HepG2 (cell line): ENCODE measurements around the gene SLIRP. TPM values are rescaled to one million over a fixed set of nuclear protein-coding genes. Genes with fewer than 3 reads are reported as not detected.

ENCODE experiments used
- ATAC-seq: fragments of 200-7000 bp; cut with Tn5 transposase; 3 replicates; pipeline ENCODE4 v1.9.1; 2020; ENCODE audit warnings: mild to moderate bottlenecking, moderate library complexity
- BruUV-seq: library from RNA; stranded (reverse); fragments of 400-500 nt; replicated peaks from 2 replicates; lab custom pipeline; 2021; lab: Mats Ljungman, UMichigan
- CTCF ChIA-PET: fragments of 300-600 bp; formaldehyde crosslinking; extraction: SDS; loops from one replicate; lab custom pipeline; 2021; ENCODE audit warnings: low total read pairs, inconsistent platforms, low intra/inter-chr PET ratio; lab: Yijun Ruan, JAX
- POLR2A ChIA-PET: fragments of 350-600 bp; sonication (Branson Sonifier 250); formaldehyde crosslinking; loops from one replicate; lab custom pipeline; 2020; ENCODE audit warnings: antibody characterized with exemption, inconsistent platforms; lab: Yijun Ruan, JAX
- DNase-seq: peaks from one replicate; pipeline ENCODE4 v3.0.0-alpha.2; 2015; ENCODE audit warnings: low spot score
- FAIRE-seq: peaks from 3 replicates; lab custom pipeline; 2011; peaks lifted over from hg19 to GRCh38; lab: Jason Lieb, UNC
- H2AFZ ChIP-seq: one replicate; pipeline ENCODE4 v1.6.1; 2011; ENCODE audit warnings: low read length, inconsistent platforms
- H3K27ac ChIP-seq: fragments of 300-600 bp; 3 replicates; pipeline ENCODE4 v1.8.0; 2011; ENCODE audit warnings: mixed run types, mild to moderate bottlenecking, mixed read lengths, low read length, inconsistent platforms; ENCODE audit not compliant: insufficient read depth; ENCODE audit errors: extremely low read length
- H3K27me3 ChIP-seq, 2 experiments: fragments of 200-600 bp in 1 of 2; 2 replicates in 1 of 2; 3 replicates in 1 of 2; pipeline versions ENCODE4 v1.6.0 to v1.8.0; 2011; ENCODE audit warnings: low read length in 2 of 2, mild to moderate bottlenecking in 2 of 2, moderate library complexity in 2 of 2, inconsistent platforms in 1 of 2; ENCODE audit not compliant: insufficient read depth in 2 of 2, control insufficient read depth in 1 of 2
- H3K36me3 ChIP-seq, 2 experiments: fragments of 200-600 bp in 1 of 2; replicated peaks in 1 of 2; 2 replicates in 1 of 2; 3 replicates in 1 of 2; pipeline versions ENCODE4 v1.5.1 to v1.8.0; 2011; ENCODE audit warnings: low read length in 2 of 2, inconsistent platforms in 1 of 2; ENCODE audit not compliant: insufficient read depth in 2 of 2, control insufficient read depth in 1 of 2
- H3K4me1 ChIP-seq: 2 replicates; pipeline ENCODE4 v1.5.1; 2012; ENCODE audit warnings: low read length, inconsistent platforms; ENCODE audit not compliant: insufficient read depth
- H3K4me2 ChIP-seq: 2 replicates; pipeline ENCODE4 v1.6.0; 2011; ENCODE audit warnings: low read depth, low read length, inconsistent platforms
- H3K4me3 ChIP-seq, 3 experiments: fragments of 200-600 bp in 1 of 3; sonication (generic), shearing (Covaris generic) in 1 of 3; replicated peaks in 1 of 3; 2 replicates each; pipeline ENCODE4 v1.5.1; 2011 to 2016; ENCODE audit warnings: low read length in 3 of 3, inconsistent platforms in 2 of 3, low read depth in 2 of 3, mild to moderate bottlenecking in 2 of 3, control low read depth in 1 of 3, mixed read lengths in 1 of 3; ENCODE audit not compliant: insufficient read depth in 1 of 3
- H3K79me2 ChIP-seq: one replicate; pipeline ENCODE4 v1.6.1; 2011; ENCODE audit warnings: low read length, inconsistent platforms; ENCODE audit not compliant: insufficient read depth
- H3K9ac ChIP-seq: 2 replicates; pipeline ENCODE4 v1.6.0; 2011; ENCODE audit warnings: mild to moderate bottlenecking, low read depth, low read length, inconsistent platforms; ENCODE audit not compliant: insufficient read depth
- H3K9me3 ChIP-seq: 2 replicates; pipeline ENCODE4 v1.5.1; 2012; ENCODE audit warnings: mild to moderate bottlenecking, low read length
- H4K20me1 ChIP-seq: 2 replicates; pipeline ENCODE4 v1.6.0; 2011; ENCODE audit warnings: inconsistent platforms, mild to moderate bottlenecking, low read length, moderate library complexity; ENCODE audit not compliant: insufficient read depth
- AGO2 ChIP-seq: fragments of 200-400 bp; formaldehyde crosslinking; optimal IDR thresholded peaks from 2 replicates; pipeline ENCODE3; 2017; ENCODE audit warnings: mild to moderate bottlenecking, low read depth, low read length, moderate library complexity
- CBX2 ChIP-seq, 2 experiments: fragments of 200-600 bp in 1 of 2; sonication (generic); formaldehyde crosslinking in 1 of 2; IDR thresholded peaks; 2 replicates each; pipeline versions ENCODE4 v1.7.0 to v1.8.1; 2018 to 2022; ENCODE audit warnings: low read depth in 2 of 2, low read length in 1 of 2, mild to moderate bottlenecking in 1 of 2, missing genetic modification reagents in 1 of 2
- KAT8 ChIP-seq: IDR thresholded peaks from 2 replicates; pipeline ENCODE4 v1.6.1; 2016; ENCODE audit warnings: missing genetic modification reagents, missing compliant biosample characterization
- POLR2A ChIP-seq, 2 experiments: IDR thresholded peaks; 2 replicates each; pipeline ENCODE4 v1.6.1; 2011; ENCODE audit warnings: low read depth in 2 of 2, low read length in 2 of 2, mild to moderate bottlenecking in 1 of 2, moderate library complexity in 1 of 2; ENCODE audit not compliant: insufficient read depth in 1 of 2
- POLR2G ChIP-seq: fragments of 200-400 bp; formaldehyde crosslinking; IDR thresholded peaks from 2 replicates; pipeline ENCODE4 v1.6.1; 2018; ENCODE audit warnings: mild to moderate bottlenecking, low read depth, low read length, moderate library complexity
- RBFOX2 ChIP-seq: fragments of 200-400 bp; formaldehyde crosslinking; IDR thresholded peaks from 2 replicates; pipeline ENCODE4 v1.6.1; 2017; ENCODE audit warnings: low read depth, mild to moderate bottlenecking, low read length
- RBM22 ChIP-seq: fragments of 200-400 bp; formaldehyde crosslinking; optimal IDR thresholded peaks from 2 replicates; pipeline ENCODE3; 2017; ENCODE audit warnings: mild to moderate bottlenecking, low read length, moderate library complexity
- SATB2 ChIP-seq: sonication (generic); formaldehyde crosslinking; IDR thresholded peaks from 2 replicates; pipeline ENCODE4 v1.5.0; 2020; ENCODE audit warnings: missing genetic modification reagents
- SNAI1 ChIP-seq: sonication (generic); formaldehyde crosslinking; IDR thresholded peaks from 2 replicates; pipeline ENCODE4 v1.5.0; 2020; ENCODE audit warnings: mild to moderate bottlenecking, missing genetic modification reagents, borderline replicate concordance
- U2AF2 ChIP-seq: fragments of 200-400 bp; formaldehyde crosslinking; IDR thresholded peaks from 2 replicates; pipeline ENCODE4 v1.6.1; 2017; ENCODE audit warnings: low read depth, mild to moderate bottlenecking, low read length
- ZBTB49 ChIP-seq: sonication (generic); formaldehyde crosslinking; IDR thresholded peaks from 2 replicates; pipeline ENCODE4 v1.4.0; 2020; ENCODE audit warnings: missing genetic modification reagents, borderline replicate concordance
- ZFP36L1 ChIP-seq: sonication (generic); formaldehyde crosslinking; IDR thresholded peaks from 2 replicates; pipeline ENCODE4 v1.8.0; 2022; ENCODE audit warnings: mild to moderate bottlenecking, missing genetic modification reagents, moderate library complexity
- ZNF451 ChIP-seq: sonication (generic); formaldehyde crosslinking; IDR thresholded peaks from 2 replicates; pipeline ENCODE4 v1.5.0; 2020; ENCODE audit warnings: mild to moderate bottlenecking, missing genetic modification reagents
- WGBS: methylation state at CpG from one replicate; pipeline ENCODE4 v1.1.6; 2017; ENCODE audit warnings: low lambda C conversion rate; 5-methylcytosine and 5-hydroxymethylcytosine counted together
- in situ Hi-C: cut with HindIII; loops from 2 replicates; pipeline ENCODE4 v1.10.0; 2017; ENCODE audit warnings: low pct_unique_long_range_greater_than_20kb; ENCODE audit not compliant: extremely low pct_ligation_motif_present
- intact Hi-C: fragments of 100-400 bp; cut with micrococcal nuclease; formaldehyde crosslinking; loops from one replicate; pipeline ENCODE4 v1.10.0; 2022; ENCODE audit not compliant: unreplicated experiment
- polyA plus RNA-seq, 8 experiments: library from polyadenylated mRNA; depleted of rRNA in 3 of 8; stranded (reverse) in 7 of 8; unstranded in 1 of 8; fragments of >200 nt; fragmentation: Illumina TruSeq in 4 of 8; extraction: Trizol in 4 of 8; gene quantifications; 2 replicates each; pipeline versions ENCODE4 v1.2.1 to v1.2.3, GENCODE V29; 2011 to 2016; ENCODE audit warnings: low read depth in 4 of 8, missing spikeins in 1 of 8, mixed read lengths in 1 of 8; ENCODE audit not compliant: insufficient read depth in 1 of 8
- total RNA-seq, 5 experiments: library from RNA; depleted of rRNA; stranded (reverse); fragments of >200 nt; fragmentation: Illumina TruSeq; extraction: Trizol; gene quantifications; 2 replicates each; pipeline ENCODE4 v1.2.3, GENCODE V29; 2016; ENCODE audit warnings: low read depth in 1 of 5

SLIRP gene
- total and polyA plus RNA-seq, 2 of the 13 experiments (the other 11 are each of a cell fraction or from before 2014, with no cell fraction given), result 281 to 548 TPM

GRCh38 chr14:77717608-77718305 is 9.9 kb downstream of the SLIRP start:
- H3K9me3 ChIP-seq, result no peaks in the 10 kb centered on the region
- no peaks in the 10 kb centered on the region for H3K27me3 ChIP-seq
- intact Hi-C loops (no loop called here), in situ Hi-C loops (no loop called here)
- no peak overlapping the region for H3K4me3 ChIP-seq
- no peak overlapping the region for H2AFZ ChIP-seq
- no peak overlapping the region for H3K27ac ChIP-seq
- ChIA-PET POLR2A (no interaction called here), CTCF (no interaction called here)
- H4K20me1 ChIP-seq, result no peaks in the 10 kb centered on the region; the same call in 1 of the 2 replicates
- 98% methylated on average over 5 of the region's 5 CpGs for WGBS
- peaks cover 9 to 72% of the 10 kb centered on the region in 2 experiments for H3K36me3 ChIP-seq
- no peak for DNase-seq
- FAIRE-seq, result no peak
- ATAC-seq, result no peak
- no peak for TF ChIP-seq SNAI1 (CRISPR knock-in tag)
- TF ChIP-seq ZFP36L1 (CRISPR knock-in tag), result no peak
- TF ChIP-seq ZNF451 (CRISPR knock-in tag), result no peak
- TF ChIP-seq POLR2A (IDR thresholded peaks at IDR 0.05; ENCODE audit: insufficient read depth in 1 of 2, low read depth in 2 of 2, low read length in 2 of 2), result peak in 1 of 2 experiments; percentile 3; a peak in 1 of 4 replicates
- peak; percentile 30; the same call in 1 of the 2 replicates for TF ChIP-seq POLR2G
- TF ChIP-seq KAT8 (CRISPR knock-in tag), result no peak
- TF ChIP-seq AGO2, result peak; percentile 50
- TF ChIP-seq SATB2, result no peak
- TF ChIP-seq ZBTB49 (CRISPR knock-in tag), result no peak
- TF ChIP-seq CBX2 (IDR thresholded peaks at IDR 0.05; ENCODE audit: low read depth, low read length), result no peak
- TF ChIP-seq CBX2 (CRISPR knock-in tag; IDR thresholded peaks at IDR 0.05; ENCODE audit: low read depth), result no peak
- TF ChIP-seq RBM22, result peak; percentile 86
- TF ChIP-seq RBFOX2, result peak; percentile 62
- no peak for TF ChIP-seq U2AF2
- H3K4me2 ChIP-seq, result no peak overlapping the region
- H3K9ac ChIP-seq, result no peak overlapping the region
- BruUV-seq, result TSS peak; percentile 60
- H3K79me2 ChIP-seq, result peaks cover 11% of the 10 kb centered on the region
- no peaks in the 10 kb centered on the region for H3K4me1 ChIP-seq
